ENCODE results near the gene TET3. TPM values are rescaled to one million over a fixed set of nuclear protein-coding genes. Genes with fewer than 3 reads are reported as not detected.

The TET3 gene
- total and polyA plus RNA-seq, 2 donors (not counting 1 experiment from before 2014, with no cell fraction given) = 2.1 to 3.1 TPM

- Histone ChIP-seq H3K9ac (ENCODE audit: insufficient read depth, low read length) (no peak overlapping the region), H3K79me2 (ENCODE audit: control insufficient read depth, insufficient read depth, low read length) (peaks cover 6% of the 10 kb centered on the region), H4K20me1 (ENCODE audit: control insufficient read depth, extremely low read depth, insufficient read depth, low read length) (no peaks in the 10 kb centered on the region)
Observed at GRCh38 chr2:74020702-74021406, 36.1 kb downstream of the TET3 start.

GRCh38 chr2:74021407-74021755, 36.7 kb downstream of the TET3 start:
- DNase-seq (ENCODE audit: low read depth in 2 of 2) = no peak
- no peak overlapping the region for H3K27ac ChIP-seq (ENCODE audit: insufficient read depth, low read length)
- no peaks in the 10 kb centered on the region for H3K36me3 ChIP-seq (ENCODE audit: control insufficient read depth, insufficient read depth, low read length)
- no peak overlapping the region for H3K4me2 ChIP-seq (ENCODE audit: extremely low read depth, insufficient read depth, low read length)
- H3K79me2 ChIP-seq (ENCODE audit: control insufficient read depth, insufficient read depth, low read length) = peaks cover 6% of the 10 kb centered on the region
- H3K9ac ChIP-seq (ENCODE audit: insufficient read depth, low read length) = no peak overlapping the region
- no peak overlapping the region for H2AFZ ChIP-seq (ENCODE audit: low read length)
- no peaks in the 10 kb centered on the region for H3K4me1 ChIP-seq (ENCODE audit: control insufficient read depth, extremely low read depth, insufficient read depth, low read length)
- no peak overlapping the region for H3K4me3 ChIP-seq (replicated peaks in 1 of 4; ENCODE audit: control extremely low read depth in 1 of 4, insufficient read depth in 1 of 4, low read depth in 3 of 4, low read length in 4 of 4)
- no peaks in the 10 kb centered on the region for H3K27me3 ChIP-seq (ENCODE audit: control insufficient read depth, insufficient read depth, low read length)
- no peaks in the 10 kb centered on the region for H4K20me1 ChIP-seq (ENCODE audit: control insufficient read depth, extremely low read depth, insufficient read depth, low read length)
- TF ChIP-seq EZH2 (IDR thresholded peaks at IDR 0.05; ENCODE audit: low read length, missing control alignments) (no peak), CTCF (conservative IDR thresholded peaks at IDR 0.05 in 1 of 2, IDR thresholded peaks at IDR 0.05 in 1 of 2; ENCODE audit: low read depth in 1 of 2, low read length in 2 of 2) (no peak)
- no peaks in the 10 kb centered on the region for H3K9me3 ChIP-seq (ENCODE audit: control insufficient read depth, insufficient read depth, low read depth, low read length)

More at GRCh38 chr2:74020702-74021406, 36.1 kb downstream of the TET3 start:
- Histone ChIP-seq H3K4me1 (ENCODE audit: control insufficient read depth, extremely low read depth, insufficient read depth, low read length) (no peaks in the 10 kb centered on the region), H3K27ac (ENCODE audit: insufficient read depth, low read length) (no peak overlapping the region), H3K4me3 (replicated peaks in 1 of 4; ENCODE audit: control extremely low read depth in 1 of 4, insufficient read depth in 1 of 4, low read depth in 3 of 4, low read length in 4 of 4) (no peak overlapping the region), H2AFZ (ENCODE audit: low read length) (no peak overlapping the region), H3K36me3 (ENCODE audit: control insufficient read depth, insufficient read depth, low read length) (no peaks in the 10 kb centered on the region), H3K27me3 (ENCODE audit: control insufficient read depth, insufficient read depth, low read length) (no peaks in the 10 kb centered on the region), H3K9me3 (ENCODE audit: control insufficient read depth, insufficient read depth, low read depth, low read length) (no peaks in the 10 kb centered on the region), H3K4me2 (ENCODE audit: extremely low read depth, insufficient read depth, low read length) (no peak overlapping the region)
- DNase-seq (ENCODE audit: low read depth in 2 of 2) = no peak
- TF ChIP-seq EZH2 (IDR thresholded peaks at IDR 0.05; ENCODE audit: low read length, missing control alignments) (no peak), CTCF (conservative IDR thresholded peaks at IDR 0.05 in 1 of 2, IDR thresholded peaks at IDR 0.05 in 1 of 2; ENCODE audit: low read depth in 1 of 2, low read length in 2 of 2) (no peak)

GRCh38 chr2:74024216-74024615, 39.5 kb downstream of the TET3 start:
- H4K20me1 ChIP-seq (ENCODE audit: control insufficient read depth, extremely low read depth, insufficient read depth, low read length) = no peaks in the 10 kb centered on the region
- H3K4me3 ChIP-seq (replicated peaks in 1 of 4; ENCODE audit: control extremely low read depth in 1 of 4, insufficient read depth in 1 of 4, low read depth in 3 of 4, low read length in 4 of 4) = no peak overlapping the region
- no peak overlapping the region for H3K4me2 ChIP-seq (ENCODE audit: extremely low read depth, insufficient read depth, low read length)
- DNase-seq (ENCODE audit: low read depth in 2 of 2) = no peak
- H3K79me2 ChIP-seq (ENCODE audit: control insufficient read depth, insufficient read depth, low read length) = peaks cover 6% of the 10 kb centered on the region
- no peak overlapping the region for H3K27ac ChIP-seq (ENCODE audit: insufficient read depth, low read length)
- H3K36me3 ChIP-seq (ENCODE audit: control insufficient read depth, insufficient read depth, low read length) = no peaks in the 10 kb centered on the region
- TF ChIP-seq EZH2 (IDR thresholded peaks at IDR 0.05; ENCODE audit: low read length, missing control alignments) (no peak), CTCF (conservative IDR thresholded peaks at IDR 0.05 in 1 of 2, IDR thresholded peaks at IDR 0.05 in 1 of 2; ENCODE audit: low read depth in 1 of 2, low read length in 2 of 2) (no peak)
- H2AFZ ChIP-seq (ENCODE audit: low read length) = no peak overlapping the region
- H3K9me3 ChIP-seq (ENCODE audit: control insufficient read depth, insufficient read depth, low read depth, low read length) = no peaks in the 10 kb centered on the region
- H3K27me3 ChIP-seq (ENCODE audit: control insufficient read depth, insufficient read depth, low read length) = no peaks in the 10 kb centered on the region
- H3K4me1 ChIP-seq (ENCODE audit: control insufficient read depth, extremely low read depth, insufficient read depth, low read length) = no peaks in the 10 kb centered on the region
- no peak overlapping the region for H3K9ac ChIP-seq (ENCODE audit: insufficient read depth, low read length)
